HG03135 (cell line): ENCODE measurements around the gene MYZAP.

Experiments used
- ATAC-seq: cut with Tn5 transposase; IDR thresholded peaks from one replicate; pipeline ENCODE4 v1.9.1; 2021; ENCODE audit warnings: mild to moderate bottlenecking, moderate library complexity; ENCODE audit not compliant: unreplicated experiment

Gene MYZAP

GRCh38 chr15:57691082-57691481 is 99.4 kb downstream of the MYZAP start:
- no peak for ATAC-seq

GRCh38 chr15:57692709-57693108 is 101.0 kb downstream of the MYZAP start:
- no peak for ATAC-seq

GRCh38 chr15:57694279-57694678 is 102.6 kb downstream of the MYZAP start:
- no peak for ATAC-seq

- no peak for ATAC-seq
These were observed 104.4 kb downstream of the MYZAP start for GRCh38 chr15:57696146-57696545.

- ATAC-seq: no peak
These were observed 105.9 kb downstream of the MYZAP start for GRCh38 chr15:57697588-57697987.

GRCh38 chr15:57698243-57698642 is 106.5 kb downstream of the MYZAP start:
- no peak for ATAC-seq

- no peak for ATAC-seq
These were observed 107.3 kb downstream of the MYZAP start for GRCh38 chr15:57698991-57699390.

- no peak for ATAC-seq
These were observed 111.7 kb downstream of the MYZAP start for GRCh38 chr15:57703387-57703786.

- ATAC-seq: no peak
These were observed 112.7 kb downstream of the MYZAP start for GRCh38 chr15:57704441-57704840.

GRCh38 chr15:57705746-57706404 is 114.2 kb downstream of the MYZAP start:
- no peak for ATAC-seq

GRCh38 chr15:57706405-57707209 is 114.9 kb downstream of the MYZAP start, which contains the start of gene POLR2M:
Gene POLR2M, plus strand, starts transcription at chr15:57706714. Its CDS starts 129 bp downstream, at chr15:57706843.
- ATAC-seq: peak; percentile 93

- ATAC-seq: no peak
These were observed 116.3 kb downstream of the MYZAP start for GRCh38 chr15:57708047-57708446.

GRCh38 chr15:57718309-57718708 is 126.6 kb downstream of the MYZAP start:
- no peak for ATAC-seq

GRCh38 chr15:57720867-57721266 is 129.2 kb downstream of the MYZAP start:
- ATAC-seq: no peak

- ATAC-seq: no peak
These were observed 134.7 kb downstream of the MYZAP start for GRCh38 chr15:57726411-57726810.

GRCh38 chr15:57727031-57727430 is 135.3 kb downstream of the MYZAP start:
- ATAC-seq: no peak

- no peak for ATAC-seq
These were observed 136.7 kb downstream of the MYZAP start for GRCh38 chr15:57728436-57728835.

- no peak for ATAC-seq
These were observed 139.2 kb downstream of the MYZAP start for GRCh38 chr15:57730876-57731275.

GRCh38 chr15:57731530-57732103 is 139.9 kb downstream of the MYZAP start:
- no peak for ATAC-seq

- no peak for ATAC-seq
These were observed 141.0 kb downstream of the MYZAP start for GRCh38 chr15:57732526-57733331.

GRCh38 chr15:57734860-57735259 is 143.2 kb downstream of the MYZAP start:
- no peak for ATAC-seq
